ENCODE measurements around the gene SMPX. TPM values are rescaled to one million over a fixed set of nuclear protein-coding genes. Genes with fewer than 3 reads are reported as not detected.
A peak's percentile ranks its signal among the peaks of the same experiment; 100 is the strongest.

The SMPX gene
- total RNA-seq, 5 donors from 2014 or later (not counting 1 experiment from before 2014, with no cell fraction given), result not detected

DNA sequence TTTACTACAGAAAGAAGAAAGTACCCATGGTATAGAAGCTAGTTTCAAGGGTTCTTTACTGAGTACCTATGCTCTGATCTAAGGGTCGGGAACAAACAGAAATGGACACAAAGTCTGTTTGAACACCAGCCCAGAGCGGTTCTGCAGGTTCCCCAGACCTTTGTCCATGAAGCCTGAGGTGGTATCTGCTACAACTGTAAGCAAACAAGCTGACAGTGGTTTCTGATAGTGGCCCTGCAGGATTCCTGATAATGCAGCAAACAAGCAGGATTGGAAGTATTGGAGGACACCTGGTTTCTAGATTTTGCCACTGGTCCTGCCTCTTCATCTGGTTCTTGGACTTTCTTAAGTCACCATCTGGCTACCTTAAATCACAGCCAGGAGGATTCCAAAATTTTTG is 23.7 kb downstream of the SMPX start:
- 40% methylated on average over 1 of the region's 2 CpGs for WGBS (ENCODE audit: insufficient coverage)
- Histone ChIP-seq H3K27me3 (replicated peaks in 1 of 2; ENCODE audit: control insufficient read depth in 2 of 2, extremely low read depth in 1 of 2, insufficient read depth in 2 of 2, low read length in 1 of 2) (peaks cover 0 to 4% of the 10 kb centered on the region in 2 experiments), H3K4me1 (ENCODE audit: control insufficient read depth in 1 of 2, extremely low read depth in 1 of 2, insufficient read depth in 2 of 2, low read length in 2 of 2) (no peaks in the 10 kb centered on the region), H3K36me3 (ENCODE audit: control insufficient read depth in 2 of 2, extremely low read depth in 1 of 2, insufficient read depth in 1 of 2, low read length in 1 of 2) (no peaks in the 10 kb centered on the region), H3K9me3 (no peaks in the 10 kb centered on the region), H3K4me3 (ENCODE audit: control insufficient read depth in 1 of 2, extremely low read depth in 1 of 2, low read length in 1 of 2) (no peak overlapping the region), H3K27ac (ENCODE audit: low read length) (no peak overlapping the region)
- DNase-seq, result no peak
- ChIA-PET POLR2A (no interaction called here), CTCF (no interaction called here)
- no peak for ATAC-seq (replicated peaks in 1 of 4)
- Mint-ChIP-seq H3K4me3 (no peak overlapping the region), H3K27me3 (peaks cover 11 to 40% of the 10 kb centered on the region in 2 donors), H3K4me1 (no peaks in the 10 kb centered on the region), H3K9me3 (no peaks in the 10 kb centered on the region), H3K36me3 (no peaks in the 10 kb centered on the region), H3K27ac (no peak overlapping the region)

- no peaks in the 10 kb centered on the region for H3K9me3 Mint-ChIP-seq
- H3K4me3 Mint-ChIP-seq, result no peak overlapping the region
- H3K27ac Mint-ChIP-seq, result no peak overlapping the region
- DNase-seq (no peak), ATAC-seq (replicated peaks in 1 of 4) (no peak)
- no peaks in the 10 kb centered on the region for H3K4me1 Mint-ChIP-seq
- Histone ChIP-seq H3K9me3 (no peaks in the 10 kb centered on the region), H3K27me3 (replicated peaks in 1 of 2; ENCODE audit: control insufficient read depth in 2 of 2, extremely low read depth in 1 of 2, insufficient read depth in 2 of 2, low read length in 1 of 2) (peaks cover 0 to 4% of the 10 kb centered on the region in 2 experiments), H3K36me3 (ENCODE audit: control insufficient read depth in 2 of 2, extremely low read depth in 1 of 2, insufficient read depth in 1 of 2, low read length in 1 of 2) (no peaks in the 10 kb centered on the region), H3K4me3 (ENCODE audit: control insufficient read depth in 1 of 2, extremely low read depth in 1 of 2, low read length in 1 of 2) (no peak overlapping the region), H3K4me1 (ENCODE audit: control insufficient read depth in 1 of 2, extremely low read depth in 1 of 2, insufficient read depth in 2 of 2, low read length in 2 of 2) (no peaks in the 10 kb centered on the region), H3K27ac (ENCODE audit: low read length) (no peak overlapping the region)
- no CpG with 5 or more reads among the region's 1 CpG for WGBS (ENCODE audit: insufficient coverage)
- no peaks in the 10 kb centered on the region for H3K36me3 Mint-ChIP-seq
- peaks cover 11 to 42% of the 10 kb centered on the region in 2 donors for H3K27me3 Mint-ChIP-seq
- POLR2A ChIA-PET, result no interaction called here
- CTCF ChIA-PET, result no interaction called here
These were observed 24.2 kb downstream of the SMPX start for GRCh38 chrX:21733705-21734104.

DNA sequence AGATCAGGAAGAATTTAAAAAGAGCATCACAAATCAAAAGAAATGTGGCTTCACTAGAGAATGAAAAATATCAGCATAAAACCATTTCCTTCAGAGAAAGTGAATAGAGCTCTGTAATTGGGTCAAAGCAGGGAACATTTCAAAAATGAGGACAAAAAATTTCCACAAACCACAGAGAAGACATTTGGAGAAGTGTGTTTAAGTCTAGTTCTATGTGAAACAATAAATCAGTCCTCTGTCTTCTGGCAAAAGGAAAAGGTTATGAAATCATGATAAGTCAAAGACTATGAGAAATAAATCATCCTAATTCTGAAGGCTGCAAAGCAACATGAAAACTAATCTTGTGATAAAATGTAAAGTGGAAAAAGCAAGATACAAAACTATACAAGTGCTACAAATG is 27.9 kb downstream of the SMPX start:
- peaks cover 6 to 43% of the 10 kb centered on the region in 2 donors for H3K27me3 Mint-ChIP-seq
- ChIA-PET POLR2A (no interaction called here), CTCF (no interaction called here)
- H3K36me3 ChIP-seq (ENCODE audit: control insufficient read depth in 2 of 2, extremely low read depth in 1 of 2, insufficient read depth in 1 of 2, low read length in 1 of 2), result no peaks in the 10 kb centered on the region
- H3K27me3 ChIP-seq (replicated peaks in 1 of 2; ENCODE audit: control insufficient read depth in 2 of 2, extremely low read depth in 1 of 2, insufficient read depth in 2 of 2, low read length in 1 of 2), result peaks cover 0 to 7% of the 10 kb centered on the region in 2 experiments
- H3K4me3 ChIP-seq (ENCODE audit: control insufficient read depth in 1 of 2, extremely low read depth in 1 of 2, low read length in 1 of 2), result no peak overlapping the region
- H3K36me3 Mint-ChIP-seq, result no peaks in the 10 kb centered on the region
- ATAC-seq (replicated peaks in 1 of 4) (no peak), DNase-seq (no peak)
- no peak overlapping the region for H3K27ac Mint-ChIP-seq
- H3K9me3 ChIP-seq, result no peaks in the 10 kb centered on the region
- no peak overlapping the region for H3K4me3 Mint-ChIP-seq
- H3K4me1 ChIP-seq (ENCODE audit: control insufficient read depth in 1 of 2, extremely low read depth in 1 of 2, insufficient read depth in 2 of 2, low read length in 2 of 2), result no peaks in the 10 kb centered on the region
- H3K4me1 Mint-ChIP-seq, result no peaks in the 10 kb centered on the region
- H3K9me3 Mint-ChIP-seq, result no peaks in the 10 kb centered on the region
- H3K27ac ChIP-seq (ENCODE audit: low read length), result no peak overlapping the region

DNA sequence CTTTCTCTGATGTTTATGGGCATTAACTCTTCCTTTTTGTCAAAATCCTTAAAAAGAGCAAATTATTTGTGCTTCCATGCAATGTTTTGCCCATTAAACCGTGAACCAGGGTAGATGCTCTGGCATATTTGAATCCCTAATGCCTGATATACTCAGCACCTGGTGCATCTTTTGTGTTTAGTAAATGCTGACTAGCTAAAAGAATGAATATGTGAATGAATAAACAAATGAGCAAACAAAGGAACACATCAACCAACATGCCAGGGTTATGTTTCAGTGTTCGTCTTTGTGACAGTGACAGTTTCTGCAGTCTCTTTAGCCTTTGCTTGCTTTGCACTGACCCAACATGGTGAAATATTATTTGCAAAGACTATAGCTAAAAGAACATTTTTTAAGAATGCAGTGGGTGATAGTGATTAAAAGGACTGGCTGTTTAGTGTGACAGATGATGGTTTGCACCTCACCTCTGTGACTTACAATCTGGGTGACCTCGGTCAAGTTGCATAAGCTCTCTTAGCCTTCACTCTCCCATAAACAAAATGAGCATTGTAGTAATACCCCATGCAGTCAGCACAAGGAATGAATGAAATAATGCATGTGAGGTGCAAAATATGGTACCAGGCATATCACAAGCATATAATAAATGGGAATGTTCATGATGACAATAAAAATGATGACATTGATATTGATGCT is 29.5 kb downstream of the SMPX start:
- POLR2A ChIA-PET, result no interaction called here
- H3K4me3 Mint-ChIP-seq, result no peak overlapping the region
- H3K9me3 Mint-ChIP-seq, result no peaks in the 10 kb centered on the region
- no peaks in the 10 kb centered on the region for H3K36me3 Mint-ChIP-seq
- no peak overlapping the region for H3K27ac Mint-ChIP-seq
- Histone ChIP-seq H3K9me3 (no peaks in the 10 kb centered on the region), H3K27ac (ENCODE audit: low read length) (no peak overlapping the region), H3K27me3 (replicated peaks in 1 of 2; ENCODE audit: control insufficient read depth in 2 of 2, extremely low read depth in 1 of 2, insufficient read depth in 2 of 2, low read length in 1 of 2) (peaks cover 0 to 3% of the 10 kb centered on the region in 2 experiments), H3K4me3 (ENCODE audit: control insufficient read depth in 1 of 2, extremely low read depth in 1 of 2, low read length in 1 of 2) (no peak overlapping the region), H3K36me3 (ENCODE audit: control insufficient read depth in 2 of 2, extremely low read depth in 1 of 2, insufficient read depth in 1 of 2, low read length in 1 of 2) (no peaks in the 10 kb centered on the region), H3K4me1 (ENCODE audit: control insufficient read depth in 1 of 2, extremely low read depth in 1 of 2, insufficient read depth in 2 of 2, low read length in 2 of 2) (no peaks in the 10 kb centered on the region)
- H3K27me3 Mint-ChIP-seq, result peaks cover 3 to 32% of the 10 kb centered on the region in 2 donors
- DNase-seq, result no peak
- no peak for ATAC-seq (replicated peaks in 1 of 4)
- CTCF ChIA-PET, result no interaction called here
- H3K4me1 Mint-ChIP-seq, result no peaks in the 10 kb centered on the region
- no CpG with 5 or more reads among the region's 3 CpGs for WGBS (ENCODE audit: insufficient coverage)

GRCh38 chrX:21725916-21726315 is 32.0 kb downstream of the SMPX start:
- no peaks in the 10 kb centered on the region for H3K36me3 ChIP-seq (ENCODE audit: control insufficient read depth in 2 of 2, extremely low read depth in 1 of 2, insufficient read depth in 1 of 2, low read length in 1 of 2)
- ChIA-PET CTCF (interaction anchor here (0.7 to 1.5 kb wide), 5 partner anchors 1195 to 1199 kb away, joined by 3 to 16 read pairs (median 5); no protein-coding TSS in a partner anchor), POLR2A (no interaction called here)
- no peaks in the 10 kb centered on the region for H3K4me1 ChIP-seq (ENCODE audit: control insufficient read depth in 1 of 2, extremely low read depth in 1 of 2, insufficient read depth in 2 of 2, low read length in 2 of 2)
- WGBS (ENCODE audit: insufficient coverage), result no CpG with 5 or more reads among the region's 6 CpGs
- no peak overlapping the region for H3K27ac Mint-ChIP-seq
- H3K4me1 Mint-ChIP-seq, result no peaks in the 10 kb centered on the region
- H3K36me3 Mint-ChIP-seq, result no peaks in the 10 kb centered on the region
- H3K4me3 Mint-ChIP-seq, result no peak overlapping the region
- DNase-seq (no peak), ATAC-seq (replicated peaks in 1 of 4) (no peak)
- H3K27ac ChIP-seq (ENCODE audit: low read length), result no peak overlapping the region
- no peak overlapping the region for H3K4me3 ChIP-seq (ENCODE audit: control insufficient read depth in 1 of 2, extremely low read depth in 1 of 2, low read length in 1 of 2)
- no peaks in the 10 kb centered on the region for H3K9me3 ChIP-seq
- peaks cover 0 to 3% of the 10 kb centered on the region in 2 experiments for H3K27me3 ChIP-seq (replicated peaks in 1 of 2; ENCODE audit: control insufficient read depth in 2 of 2, extremely low read depth in 1 of 2, insufficient read depth in 2 of 2, low read length in 1 of 2)
- H3K9me3 Mint-ChIP-seq, result no peaks in the 10 kb centered on the region
- H3K27me3 Mint-ChIP-seq, result peaks cover 3 to 31% of the 10 kb centered on the region in 2 donors

DNA sequence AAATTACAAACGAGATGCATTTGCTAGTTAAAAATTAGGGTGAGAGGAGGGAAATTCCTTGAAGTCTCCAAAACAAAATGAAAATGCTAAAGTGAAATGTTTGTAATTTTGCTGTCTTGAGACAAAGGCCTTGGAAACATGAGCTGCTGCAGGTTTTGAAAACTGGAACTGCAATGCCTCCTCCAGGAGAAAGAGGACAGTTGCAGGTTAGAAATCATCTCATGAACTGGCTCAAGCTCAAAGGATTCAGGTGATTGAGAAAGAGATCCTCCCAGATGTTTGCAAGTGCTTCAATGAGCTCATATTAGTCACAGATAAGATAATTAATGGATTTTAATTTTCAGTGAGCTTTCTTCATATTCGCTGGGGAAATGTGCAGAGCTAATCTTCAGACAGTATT is 32.4 kb downstream of the SMPX start:
- no peaks in the 10 kb centered on the region for H3K4me1 Mint-ChIP-seq
- Histone ChIP-seq H3K4me1 (ENCODE audit: control insufficient read depth in 1 of 2, extremely low read depth in 1 of 2, insufficient read depth in 2 of 2, low read length in 2 of 2) (no peaks in the 10 kb centered on the region), H3K27me3 (replicated peaks in 1 of 2; ENCODE audit: control insufficient read depth in 2 of 2, extremely low read depth in 1 of 2, insufficient read depth in 2 of 2, low read length in 1 of 2) (peaks cover 0 to 3% of the 10 kb centered on the region in 2 experiments), H3K36me3 (ENCODE audit: control insufficient read depth in 2 of 2, extremely low read depth in 1 of 2, insufficient read depth in 1 of 2, low read length in 1 of 2) (no peaks in the 10 kb centered on the region), H3K27ac (ENCODE audit: low read length) (no peak overlapping the region), H3K9me3 (no peaks in the 10 kb centered on the region), H3K4me3 (ENCODE audit: control insufficient read depth in 1 of 2, extremely low read depth in 1 of 2, low read length in 1 of 2) (no peak overlapping the region)
- no peaks in the 10 kb centered on the region for H3K9me3 Mint-ChIP-seq
- no peak overlapping the region for H3K27ac Mint-ChIP-seq
- ChIA-PET POLR2A (no interaction called here), CTCF (interaction anchor here (0.7 to 1.5 kb wide), 5 partner anchors 1195 to 1199 kb away, joined by 3 to 16 read pairs (median 5); no protein-coding TSS in a partner anchor)
- H3K4me3 Mint-ChIP-seq, result no peak overlapping the region
- peaks cover 3 to 31% of the 10 kb centered on the region in 2 donors for H3K27me3 Mint-ChIP-seq
- ATAC-seq (replicated peaks in 1 of 4) (no peak), DNase-seq (peak in 3 of 35 experiments; percentile 0 to 39 (median 2))
- no peaks in the 10 kb centered on the region for H3K36me3 Mint-ChIP-seq
- WGBS (ENCODE audit: insufficient coverage), result no CpG with 5 or more reads among the region's 2 CpGs
